A549 (cell line): ENCODE results near the gene CD58.

Experiments
- CHD2 ChIP-seq: fragments of 150-350 bp; IDR thresholded peaks from 2 replicates; pipeline ENCODE4 v1.6.1; 2014; ENCODE audit warnings: low read length; ENCODE audit not compliant: partially characterized antibody
- CTCF ChIP-seq: fragments of >200 bp; sonication (Bioruptor Twin); formaldehyde crosslinking; IDR thresholded peaks from 3 replicates; pipeline ENCODE4 v1.5.1; 2016
- KDM1A ChIP-seq: fragments of 200-600 bp; sonication (generic); IDR thresholded peaks from 2 replicates; pipeline ENCODE4 v1.6.1; 2016; ENCODE audit warnings: low read depth, mild to moderate bottlenecking
- POLR2A ChIP-seq: IDR thresholded peaks from 2 replicates; pipeline ENCODE4 v1.6.1; 2012; ENCODE audit warnings: mild to moderate bottlenecking, low read length
- ZFP36 ChIP-seq: fragments of 450-650 bp; IDR thresholded peaks from 2 replicates; pipeline ENCODE4 v1.6.1; 2014; ENCODE audit warnings: borderline replicate concordance; ENCODE audit not compliant: partially characterized antibody

- TF ChIP-seq ZFP36 (no peak), CHD2 (no peak), CTCF (no peak), POLR2A (no peak), KDM1A (no peak)
These were observed 15.9 kb upstream of the CD58 start for GRCh38 chr1:116586741-116587143.
